Epithelial cell of proximal tubule (primary cell): ENCODE results near the gene CACFD1. TPM values are rescaled to one million over a fixed set of nuclear protein-coding genes. Genes with fewer than 3 reads are reported as not detected.

Experiments
- DNase-seq: peaks from one replicate; pipeline ENCODE4 v3.0.0-alpha.2; 2011; ENCODE audit warnings: low read depth
- H3K4me3 ChIP-seq: 2 replicates; pipeline ENCODE4 v1.5.1; 2011; ENCODE audit warnings: low read depth, mild to moderate bottlenecking, low read length
- total RNA-seq: library from RNA; depleted of rRNA; stranded (reverse); fragments of >200 nt; gene quantifications from 2 replicates; pipeline ENCODE4 v1.2.3, GENCODE V29; 2015
- TF ChIP-seq, protein P1 (sequence below): conservative IDR thresholded peaks from 2 replicates; pipeline ENCODE4 v1.5.1; 2012; ENCODE audit warnings: low read depth, mild to moderate bottlenecking, low read length

CACFD1 gene
- total RNA-seq, 1 donor from 2014 or later, result 11.0 TPM

DNA sequence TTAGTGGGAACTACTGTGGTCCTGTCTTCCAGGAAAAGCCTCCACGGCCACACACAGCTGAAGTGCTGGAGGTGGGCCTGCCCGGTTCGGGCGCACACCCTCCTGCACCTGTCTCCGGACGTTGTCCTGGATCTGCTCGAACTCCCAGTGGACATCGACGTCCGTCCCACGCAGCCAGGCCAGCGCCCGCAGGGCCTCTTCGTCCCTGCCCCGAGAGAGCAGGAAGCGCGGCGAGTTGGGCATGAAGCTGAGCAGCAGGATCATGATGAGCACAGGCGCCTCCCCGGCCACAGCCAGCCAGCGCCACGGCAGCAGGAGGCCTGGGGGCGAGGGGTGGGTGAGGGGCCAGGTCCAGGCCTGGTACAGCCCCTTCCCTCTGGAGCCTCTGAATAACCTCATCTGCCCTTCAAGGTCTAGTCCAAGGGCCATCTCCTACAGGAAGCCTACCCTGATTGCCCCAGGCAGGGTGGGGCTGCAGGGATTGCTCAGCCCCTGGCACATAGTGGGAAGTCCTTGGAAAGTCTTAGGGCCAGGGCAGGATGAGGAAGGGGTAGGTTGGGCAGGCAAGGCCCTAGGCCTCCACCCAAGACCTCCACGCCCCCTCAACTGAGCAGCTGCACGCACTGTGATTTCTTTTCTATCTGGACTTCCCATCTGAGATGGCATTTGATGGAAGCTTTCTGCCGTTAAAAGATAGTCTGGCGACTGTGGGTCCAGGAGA is 15.7 kb downstream of the CACFD1 start:
- no peak overlapping the region for H3K4me3 ChIP-seq
- no peak for DNase-seq
- TF ChIP-seq, protein P1, sequence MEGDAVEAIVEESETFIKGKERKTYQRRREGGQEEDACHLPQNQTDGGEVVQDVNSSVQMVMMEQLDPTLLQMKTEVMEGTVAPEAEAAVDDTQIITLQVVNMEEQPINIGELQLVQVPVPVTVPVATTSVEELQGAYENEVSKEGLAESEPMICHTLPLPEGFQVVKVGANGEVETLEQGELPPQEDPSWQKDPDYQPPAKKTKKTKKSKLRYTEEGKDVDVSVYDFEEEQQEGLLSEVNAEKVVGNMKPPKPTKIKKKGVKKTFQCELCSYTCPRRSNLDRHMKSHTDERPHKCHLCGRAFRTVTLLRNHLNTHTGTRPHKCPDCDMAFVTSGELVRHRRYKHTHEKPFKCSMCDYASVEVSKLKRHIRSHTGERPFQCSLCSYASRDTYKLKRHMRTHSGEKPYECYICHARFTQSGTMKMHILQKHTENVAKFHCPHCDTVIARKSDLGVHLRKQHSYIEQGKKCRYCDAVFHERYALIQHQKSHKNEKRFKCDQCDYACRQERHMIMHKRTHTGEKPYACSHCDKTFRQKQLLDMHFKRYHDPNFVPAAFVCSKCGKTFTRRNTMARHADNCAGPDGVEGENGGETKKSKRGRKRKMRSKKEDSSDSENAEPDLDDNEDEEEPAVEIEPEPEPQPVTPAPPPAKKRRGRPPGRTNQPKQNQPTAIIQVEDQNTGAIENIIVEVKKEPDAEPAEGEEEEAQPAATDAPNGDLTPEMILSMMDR, result no peak

DNA sequence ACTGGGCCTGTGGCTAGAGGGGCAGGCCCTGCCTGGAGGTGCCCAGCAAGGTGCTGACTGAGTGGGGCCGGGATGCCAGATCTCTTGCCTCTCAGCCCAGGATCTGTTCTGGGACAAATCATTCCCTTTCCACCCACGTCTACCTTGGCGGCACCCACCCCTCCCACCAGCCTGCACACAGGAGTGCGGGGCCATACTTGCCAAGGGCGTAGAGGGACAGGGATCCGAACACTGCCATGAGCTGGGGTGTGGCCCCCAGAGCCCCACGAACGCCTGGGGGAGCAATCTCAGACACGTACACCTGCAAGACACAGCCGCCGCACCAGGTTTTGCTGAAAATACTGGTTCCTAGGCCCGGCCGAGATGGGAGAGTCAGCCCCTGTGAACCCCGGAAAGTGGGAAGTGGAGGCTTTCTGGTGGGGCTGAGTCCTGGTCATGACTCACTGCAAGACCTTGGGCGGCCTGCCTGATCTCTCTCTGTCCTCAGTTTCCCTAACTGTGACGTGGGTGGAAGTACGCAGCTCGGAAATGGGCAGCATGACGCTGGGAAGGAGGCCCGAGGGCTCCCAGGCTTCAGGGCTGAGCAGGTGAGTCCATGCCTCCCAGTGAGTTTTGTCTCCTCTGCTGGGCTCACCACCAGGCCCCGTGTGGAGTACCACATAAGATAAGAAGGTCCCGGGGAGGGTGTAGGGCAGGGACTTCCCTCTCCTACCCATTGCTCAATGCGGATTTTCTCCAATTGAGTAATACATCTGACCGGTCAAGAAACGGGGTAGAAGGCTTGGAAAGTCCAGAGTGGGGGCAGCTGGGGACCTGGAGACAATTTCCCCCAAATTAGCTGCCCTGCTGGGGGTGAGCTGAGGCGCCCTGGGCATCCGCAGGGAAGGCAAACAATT is 16.5 kb downstream of the CACFD1 start:
- no peak for DNase-seq
- H3K4me3 ChIP-seq, result no peak overlapping the region
- TF ChIP-seq, protein P1, result no peak

DNA sequence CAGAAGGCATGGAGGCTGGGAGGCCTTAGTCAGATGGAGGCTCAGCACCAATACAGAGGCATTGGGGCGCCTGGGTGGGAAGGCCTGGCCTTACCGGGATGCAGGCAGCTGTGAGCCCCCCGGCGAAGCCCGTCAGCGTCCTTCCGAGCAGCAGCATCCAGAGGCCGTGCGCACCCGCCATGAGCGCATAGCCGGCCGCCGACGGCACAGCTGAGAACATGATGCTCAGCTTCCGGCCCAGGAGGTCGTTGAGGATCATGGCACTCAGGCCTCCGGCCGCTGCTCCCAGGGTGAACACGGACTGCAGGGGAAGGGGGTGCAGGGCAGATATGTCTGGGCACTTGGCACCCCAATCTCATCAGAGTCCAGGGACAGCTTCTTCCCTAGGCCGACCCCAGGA is 17.2 kb downstream of the CACFD1 start:
- TF ChIP-seq, protein P1, result no peak
- no peak for DNase-seq

DNA sequence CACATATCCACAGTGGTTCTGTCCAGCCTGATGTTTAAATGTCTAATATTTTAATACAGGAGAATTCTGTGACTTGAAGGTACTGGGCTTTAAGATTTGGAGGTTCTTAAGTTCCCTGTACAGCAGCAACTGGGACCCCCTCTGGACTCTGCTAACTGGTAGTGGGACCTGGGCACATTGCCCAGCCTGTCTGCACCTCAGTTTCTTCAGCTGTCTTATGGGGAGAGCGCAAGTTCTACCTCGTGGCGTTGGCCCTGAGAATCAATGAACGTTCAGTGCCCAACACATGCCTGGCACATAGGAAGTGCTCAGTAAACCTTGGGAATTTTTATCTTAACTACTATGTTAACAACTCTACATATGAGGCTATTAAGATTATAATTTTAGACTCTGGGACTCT is 17.7 kb downstream of the CACFD1 start:
- no peak for DNase-seq
- H3K4me3 ChIP-seq, result peak overlapping the region; percentile 79
- TF ChIP-seq, protein P1, result no peak

More for the DNA sequence above, 17.2 kb downstream of the CACFD1 start:
- H3K4me3 ChIP-seq, result no peak overlapping the region

DNA sequence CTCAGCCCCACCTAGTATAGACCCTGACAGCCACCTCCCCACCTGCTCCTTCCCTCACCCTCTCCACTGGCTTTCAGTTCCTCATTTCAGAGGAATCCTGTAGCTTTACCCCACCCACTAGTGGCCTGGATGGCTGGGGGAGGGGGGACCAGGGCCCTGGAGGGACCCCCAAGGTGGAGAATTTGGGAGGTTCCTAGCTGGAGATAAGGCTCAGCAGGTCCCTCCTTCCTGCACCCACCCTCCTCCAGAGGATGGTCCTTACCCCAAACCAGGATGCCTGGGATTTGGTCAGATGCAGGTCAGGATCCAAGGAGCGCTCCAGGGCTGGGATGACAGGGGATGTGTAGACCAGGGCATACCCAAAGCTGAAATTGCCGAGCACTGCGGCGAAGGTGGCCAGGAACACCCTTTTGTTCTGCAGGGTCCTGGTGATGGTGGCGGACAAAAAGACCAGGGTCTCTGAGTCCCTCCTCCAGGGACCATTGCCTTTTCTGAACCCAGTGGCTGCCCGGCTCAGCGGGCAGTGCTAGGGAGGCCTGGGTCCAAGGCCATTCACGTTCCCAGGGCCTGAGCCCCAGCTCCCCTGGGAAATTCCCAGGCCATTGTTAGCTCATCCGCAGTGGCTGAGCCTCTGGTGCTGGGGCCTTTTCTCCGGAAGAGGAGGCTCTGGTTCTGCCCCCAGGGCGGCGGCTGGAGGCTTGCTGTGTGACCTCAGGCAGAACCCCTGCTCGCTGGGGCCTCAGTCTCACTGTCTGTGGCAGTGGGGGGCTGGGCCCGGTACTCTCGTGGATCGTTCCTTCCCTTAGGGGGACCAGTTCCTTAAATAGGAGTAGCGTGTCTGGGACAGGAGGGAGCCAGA is 18.4 kb downstream of the CACFD1 start:
- TF ChIP-seq, protein P1, result no peak
- peak overlapping the region; percentile 79 for H3K4me3 ChIP-seq
- DNase-seq, result no peak

DNA sequence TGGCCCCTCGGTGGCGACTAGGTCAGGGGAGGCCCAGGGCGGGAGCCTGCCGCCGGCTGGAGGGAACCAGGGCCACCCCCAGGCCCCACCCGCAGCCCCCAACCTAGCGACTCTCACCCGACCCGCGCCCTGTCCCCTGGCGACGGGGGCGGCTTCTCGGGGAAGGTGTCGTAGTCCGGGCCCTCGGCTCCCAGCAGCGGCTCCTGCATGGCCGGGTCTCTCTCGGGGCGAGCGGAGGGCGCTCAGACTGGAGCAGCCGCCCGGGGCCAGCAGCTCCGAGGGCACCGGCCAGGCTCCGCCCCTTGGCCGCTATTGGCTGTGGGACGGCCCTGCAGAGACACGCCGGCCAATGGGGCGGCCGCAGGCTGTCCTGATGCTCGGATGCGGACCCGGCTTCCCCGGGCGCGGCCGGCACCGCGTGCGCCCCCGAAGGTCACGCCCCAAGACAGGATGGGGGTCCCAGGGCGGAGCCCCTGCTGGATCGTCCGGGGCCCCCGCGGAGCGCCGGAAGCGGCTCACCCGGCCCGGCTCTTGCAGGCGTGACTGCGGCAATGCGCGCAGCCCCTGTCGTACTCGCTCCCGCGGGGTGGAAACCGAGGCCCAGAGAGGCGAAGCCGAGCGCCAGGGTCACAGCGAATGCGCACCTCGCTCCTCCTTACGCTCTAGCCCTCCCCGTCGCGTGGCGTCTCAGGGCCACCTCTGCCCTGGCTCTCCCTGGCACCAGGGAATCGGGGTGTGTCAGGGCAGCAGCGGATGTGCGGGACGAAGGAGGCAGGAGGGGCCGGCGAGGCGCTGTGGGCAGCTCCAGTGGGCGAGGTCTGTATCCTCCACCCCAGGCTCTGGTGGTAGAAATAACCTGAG is 19.3 kb downstream of the CACFD1 start, which contains the start of gene SLC2A6:
Gene SLC2A6, minus strand, starts transcription at position 249 of the 861 bp plus-strand sequence. Its CDS starts 40 bp downstream, at position 209.
- no peak for DNase-seq
- TF ChIP-seq, protein P1, result no peak
- H3K4me3 ChIP-seq, result peak within 1 kb of the TSS; percentile 79
